Endothelial cell (in vitro differentiated cells): Measurements from ENCODE around the gene SLF2. TPM values are rescaled to one million over a fixed set of nuclear protein-coding genes. Genes with fewer than 3 reads are reported as not detected.
"Not testable (repeated sequence)": the region's sequence is repeated elsewhere in the genome, so short reads cannot be mapped to it uniquely, and the experiment has no call there.

ENCODE experiments used
- DNase-seq: peaks from one replicate; pipeline ENCODE4 v3.0.0; 2021; ENCODE audit warnings: low spot score
- H3K27ac Mint-ChIP-seq: one replicate; pipeline ENCODE4 v1.8.0; 2021; ENCODE audit warnings: mixed read lengths, inconsistent platforms; ENCODE audit not compliant: unreplicated experiment
- H3K27me3 Mint-ChIP-seq: one replicate; pipeline ENCODE4 v1.8.0; 2021; ENCODE audit warnings: mild to moderate bottlenecking, moderate library complexity, mixed read lengths, inconsistent platforms; ENCODE audit not compliant: unreplicated experiment
- H3K36me3 Mint-ChIP-seq: one replicate; pipeline ENCODE4 v1.8.0; 2021; ENCODE audit warnings: mild to moderate bottlenecking, low read depth, mixed read lengths, inconsistent platforms; ENCODE audit not compliant: unreplicated experiment
- H3K4me1 Mint-ChIP-seq: one replicate; pipeline ENCODE4 v1.8.0; 2021; ENCODE audit warnings: mild to moderate bottlenecking, mixed read lengths, inconsistent platforms; ENCODE audit not compliant: unreplicated experiment
- H3K4me3 Mint-ChIP-seq: one replicate; pipeline ENCODE4 v1.8.0; 2021; ENCODE audit warnings: mild to moderate bottlenecking, mixed read lengths, inconsistent platforms; ENCODE audit not compliant: unreplicated experiment
- H3K9me3 Mint-ChIP-seq: one replicate; pipeline ENCODE4 v1.8.0; 2021; ENCODE audit warnings: mixed read lengths, inconsistent platforms; ENCODE audit not compliant: unreplicated experiment
- CTCF ChIP-seq: fragments of 200-600 bp; sonication (generic); IDR thresholded peaks from one replicate; pipeline ENCODE4 v1.5.0; 2021; ENCODE audit warnings: antibody characterized with exemption; ENCODE audit not compliant: unreplicated experiment
- total RNA-seq: library from RNA; stranded (reverse); fragmentation: NEBNext Ultra II Directional; extraction: Animal tissue kit (Norgen Biotek cat#: 25700); gene quantifications from one replicate; pipeline ENCODE4 v1.2.1, GENCODE V29; 2021; ENCODE audit not compliant: unreplicated experiment

SLF2 gene
- total RNA-seq, 1 donor from 2014 or later = 31.2 TPM

DNA sequence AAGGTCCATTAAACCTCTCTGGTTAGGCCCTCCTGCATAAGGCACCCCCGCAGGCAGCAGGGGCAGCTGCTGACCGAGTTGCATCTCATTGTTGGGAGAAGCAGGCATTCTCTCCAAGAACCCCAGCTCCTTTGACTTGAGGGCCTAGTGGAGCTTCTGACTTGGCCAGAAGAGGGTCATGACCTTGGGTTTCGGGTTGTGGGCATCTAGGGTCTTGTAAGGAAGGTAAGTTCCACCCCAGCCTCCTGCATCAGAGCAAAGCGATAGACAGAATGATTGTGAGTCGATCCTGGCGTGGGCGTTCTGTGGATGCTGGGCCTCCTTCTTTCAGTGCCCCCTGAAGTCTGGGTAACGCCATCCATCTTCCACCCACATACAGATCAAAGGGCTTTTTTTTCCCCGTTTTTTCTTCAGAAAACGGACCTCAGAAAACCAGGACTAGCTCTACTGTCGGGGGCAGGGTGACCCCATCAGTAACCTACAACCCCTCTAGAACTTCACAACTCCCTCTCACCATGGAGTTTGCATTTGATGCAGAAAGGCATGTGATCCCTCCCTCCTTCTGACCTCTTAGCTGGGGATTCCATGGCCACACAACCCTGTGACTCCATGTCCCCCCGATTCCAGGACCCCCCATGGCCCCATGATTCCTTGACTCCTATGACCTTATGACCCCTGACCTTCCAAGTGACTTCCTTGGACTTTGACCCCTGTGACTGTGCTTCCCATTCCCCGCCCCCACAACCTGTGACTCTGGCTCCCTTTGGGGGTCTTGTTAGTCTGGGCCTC, 59.5 kb downstream of the SLF2 start:
- peaks cover 15% of the 10 kb centered on the region for H3K27me3 Mint-ChIP-seq
- no peaks in the 10 kb centered on the region for H3K36me3 Mint-ChIP-seq
- no peaks in the 10 kb centered on the region for H3K9me3 Mint-ChIP-seq
- no peak for DNase-seq
- peak overlapping the region; percentile 59 for H3K4me3 Mint-ChIP-seq
- no peak overlapping the region for H3K27ac Mint-ChIP-seq
- H3K4me1 Mint-ChIP-seq = peaks cover 14% of the 10 kb centered on the region
- no peak for TF ChIP-seq CTCF

DNA sequence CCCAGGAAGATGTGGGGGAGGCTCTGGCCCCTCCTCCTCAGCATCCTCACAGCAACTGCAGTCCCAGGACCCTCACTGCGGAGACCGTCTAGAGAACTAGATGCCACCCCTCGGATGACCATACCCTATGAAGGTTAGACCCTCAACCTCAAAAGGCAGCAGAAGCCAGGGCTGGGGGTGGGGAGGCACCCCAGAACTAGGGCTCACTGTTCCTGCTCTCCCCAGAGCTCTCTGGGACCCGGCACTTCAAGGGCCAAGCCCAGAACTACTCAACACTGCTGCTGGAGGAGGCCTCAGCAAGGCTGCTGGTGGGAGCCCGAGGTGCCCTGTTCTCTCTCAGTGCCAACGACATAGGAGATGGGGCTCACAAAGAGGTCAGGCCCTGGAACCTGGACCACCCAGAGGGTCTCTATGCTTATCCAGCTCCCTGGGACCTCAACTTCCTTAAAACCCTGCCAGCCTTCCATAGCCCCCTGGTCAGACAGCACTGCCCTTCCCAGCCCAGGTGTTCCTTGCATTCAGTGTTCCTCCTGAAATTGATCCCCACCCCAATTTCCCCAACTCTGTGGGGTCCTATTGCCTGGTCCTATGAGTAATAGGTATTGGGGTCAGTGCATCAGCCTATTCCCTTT, 60.3 kb downstream of the SLF2 start:
- Mint-ChIP-seq H3K4me1 (peaks cover 14% of the 10 kb centered on the region), H3K27me3 (peaks cover 16% of the 10 kb centered on the region), H3K9me3 (no peaks in the 10 kb centered on the region), H3K4me3 (peak overlapping the region; percentile 59), H3K27ac (no peak overlapping the region), H3K36me3 (no peaks in the 10 kb centered on the region)
- no peak for TF ChIP-seq CTCF
- DNase-seq = no peak

DNA sequence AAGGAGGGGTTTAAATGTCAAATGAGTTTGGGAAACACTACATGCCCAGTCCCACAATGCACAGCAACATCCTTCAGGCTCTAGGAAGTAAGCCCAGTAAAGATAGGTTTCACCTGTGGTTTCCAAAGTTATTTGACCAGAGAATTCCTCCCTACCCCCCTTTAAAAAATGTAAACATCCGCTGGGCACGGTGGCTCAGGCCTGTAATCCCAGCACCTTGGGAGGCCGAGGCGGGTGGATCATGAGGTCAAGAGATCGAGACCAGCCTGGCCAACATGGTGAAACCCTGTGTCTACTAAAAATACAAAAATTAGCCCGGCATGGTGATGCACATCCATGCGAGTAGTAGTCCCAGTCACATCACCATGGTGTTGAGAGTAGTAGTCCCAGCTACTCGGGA, 62.6 kb downstream of the SLF2 start:
- peaks cover 16% of the 10 kb centered on the region for H3K27me3 Mint-ChIP-seq
- H3K4me1 Mint-ChIP-seq, H3K9me3 Mint-ChIP-seq, H3K4me3 Mint-ChIP-seq, DNase-seq, H3K27ac Mint-ChIP-seq, H3K36me3 Mint-ChIP-seq: not testable (repeated sequence)

GRCh38 chr10:100976906-100977305, 64.1 kb downstream of the SLF2 start:
- peaks cover 8% of the 10 kb centered on the region for H3K27me3 Mint-ChIP-seq
- no peak overlapping the region for H3K27ac Mint-ChIP-seq
- TF ChIP-seq CTCF = no peak
- no peak for DNase-seq
- H3K9me3 Mint-ChIP-seq = no peaks in the 10 kb centered on the region
- H3K4me1 Mint-ChIP-seq = no peaks in the 10 kb centered on the region
- H3K36me3 Mint-ChIP-seq = peaks cover 13% of the 10 kb centered on the region
- H3K4me3 Mint-ChIP-seq = no peak overlapping the region

DNA sequence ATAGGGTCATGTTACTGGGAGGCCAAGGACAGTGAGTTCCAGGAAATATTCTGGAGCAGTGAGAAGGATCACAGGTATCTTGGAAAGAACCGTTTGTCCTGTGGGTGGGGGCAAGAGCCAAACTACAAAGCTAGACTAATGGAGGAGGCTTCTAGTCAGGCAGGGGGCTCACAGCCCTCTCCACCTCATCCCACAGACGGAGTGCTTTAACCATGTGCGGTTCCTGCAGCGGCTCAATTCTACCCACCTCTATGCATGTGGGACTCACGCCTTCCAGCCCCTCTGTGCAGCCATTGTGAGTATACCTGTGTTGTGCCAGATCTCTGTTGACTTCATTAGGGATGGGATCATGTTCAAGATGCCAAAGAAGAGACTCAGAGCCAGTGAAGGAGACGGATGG, 64.7 kb downstream of the SLF2 start:
- Mint-ChIP-seq H3K27me3 (peaks cover 6% of the 10 kb centered on the region), H3K9me3 (no peaks in the 10 kb centered on the region), H3K4me3 (no peak overlapping the region), H3K36me3 (peaks cover 18% of the 10 kb centered on the region), H3K27ac (no peak overlapping the region), H3K4me1 (no peaks in the 10 kb centered on the region)
- no peak for TF ChIP-seq CTCF
- no peak for DNase-seq
